ENCODE data around the gene SHISA5.

DNA sequence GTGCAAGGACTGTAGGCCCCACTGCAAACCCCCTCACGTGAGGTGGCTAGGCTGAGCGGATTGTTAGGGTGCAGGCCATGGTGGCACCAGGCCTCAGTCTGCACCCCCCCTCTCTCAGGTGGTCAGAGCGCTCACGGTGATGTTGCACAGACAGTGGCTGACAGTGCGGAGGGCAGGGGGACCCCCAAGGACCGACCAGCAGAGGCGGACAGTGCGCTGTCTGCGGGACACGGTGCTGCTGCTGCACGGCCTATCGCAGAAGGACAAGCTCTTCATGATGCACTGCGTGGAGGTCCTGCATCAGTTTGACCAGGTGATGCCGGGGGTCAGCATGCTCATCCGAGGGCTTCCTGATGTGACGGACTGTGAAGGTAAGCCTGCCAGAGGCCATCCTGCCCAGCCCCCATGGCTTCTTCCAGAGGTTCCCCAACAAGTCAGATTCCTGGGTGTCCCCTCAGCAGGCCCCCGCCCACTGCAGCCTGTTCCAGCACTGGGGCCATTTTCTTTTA is 39.2 kb downstream of the SHISA5 start:
- TF ChIP-seq, protein P1, sequence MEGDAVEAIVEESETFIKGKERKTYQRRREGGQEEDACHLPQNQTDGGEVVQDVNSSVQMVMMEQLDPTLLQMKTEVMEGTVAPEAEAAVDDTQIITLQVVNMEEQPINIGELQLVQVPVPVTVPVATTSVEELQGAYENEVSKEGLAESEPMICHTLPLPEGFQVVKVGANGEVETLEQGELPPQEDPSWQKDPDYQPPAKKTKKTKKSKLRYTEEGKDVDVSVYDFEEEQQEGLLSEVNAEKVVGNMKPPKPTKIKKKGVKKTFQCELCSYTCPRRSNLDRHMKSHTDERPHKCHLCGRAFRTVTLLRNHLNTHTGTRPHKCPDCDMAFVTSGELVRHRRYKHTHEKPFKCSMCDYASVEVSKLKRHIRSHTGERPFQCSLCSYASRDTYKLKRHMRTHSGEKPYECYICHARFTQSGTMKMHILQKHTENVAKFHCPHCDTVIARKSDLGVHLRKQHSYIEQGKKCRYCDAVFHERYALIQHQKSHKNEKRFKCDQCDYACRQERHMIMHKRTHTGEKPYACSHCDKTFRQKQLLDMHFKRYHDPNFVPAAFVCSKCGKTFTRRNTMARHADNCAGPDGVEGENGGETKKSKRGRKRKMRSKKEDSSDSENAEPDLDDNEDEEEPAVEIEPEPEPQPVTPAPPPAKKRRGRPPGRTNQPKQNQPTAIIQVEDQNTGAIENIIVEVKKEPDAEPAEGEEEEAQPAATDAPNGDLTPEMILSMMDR (IDR thresholded peaks at IDR 0.05; ENCODE audit: low read depth, low read length) = no peak
- no peak for TF ChIP-seq EZH2phosphoT487 (IDR thresholded peaks at IDR 0.05; ENCODE audit: low read depth)
